ENCODE data around the gene CYB5R4. TPM values are rescaled to one million over a fixed set of nuclear protein-coding genes. Genes with fewer than 3 reads are reported as not detected.
"Not testable (repeated sequence)": the region's sequence is repeated elsewhere in the genome, so short reads cannot be mapped to it uniquely, and the experiment has no call there.

The CYB5R4 gene
- total RNA-seq, 3 donors from 2014 or later (not counting 1 experiment from before 2014, with no cell fraction given), result 34.0 to 40.5 (median 34.5) TPM

DNA sequence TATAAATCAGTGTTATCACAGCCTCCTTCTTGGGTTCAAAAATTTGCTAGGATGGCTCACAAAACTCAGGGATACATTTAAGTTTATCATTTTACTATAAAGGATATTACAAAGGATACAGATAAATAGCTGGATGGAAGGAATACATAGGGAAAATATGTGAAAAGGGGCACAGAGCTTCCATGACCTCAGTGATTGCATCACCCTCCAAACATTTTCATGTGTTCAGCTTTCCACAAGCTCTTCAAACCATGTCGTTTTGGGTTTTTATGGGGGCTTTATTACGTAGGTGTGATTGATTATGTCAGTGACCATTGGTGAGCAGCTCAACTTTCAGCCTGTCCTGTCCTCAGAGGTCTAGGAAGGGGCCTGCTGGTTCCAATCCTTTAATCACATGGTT, 68.0 kb downstream of the CYB5R4 start:
- Histone ChIP-seq H3K4me1 (ENCODE audit: control insufficient read depth, insufficient read depth, low read length) (no peaks in the 10 kb centered on the region), H3K36me3 (ENCODE audit: control insufficient read depth, insufficient read depth, low read length) (peaks cover 55% of the 10 kb centered on the region), H3K9me3 (ENCODE audit: control insufficient read depth, insufficient read depth, low read length) (no peaks in the 10 kb centered on the region), H3K27ac (ENCODE audit: low read length) (no peak overlapping the region), H3K4me3 (ENCODE audit: low read length) (no peak overlapping the region), H3K27me3 (ENCODE audit: control insufficient read depth, insufficient read depth, low read length) (no peaks in the 10 kb centered on the region)
- no peak overlapping the region for H3K27ac Mint-ChIP-seq
- H3K9me3 Mint-ChIP-seq, result no peaks in the 10 kb centered on the region
- ATAC-seq (no peak), DNase-seq (no peak)
- H3K4me1 Mint-ChIP-seq, result no peaks in the 10 kb centered on the region
- intact Hi-C loops (cut with micrococcal nuclease), result no loop called here
- no peak overlapping the region for H3K4me3 Mint-ChIP-seq
- H3K27me3 Mint-ChIP-seq (ENCODE audit: low read depth in 2 of 2), result no peaks in the 10 kb centered on the region
- TF ChIP-seq, protein P1, sequence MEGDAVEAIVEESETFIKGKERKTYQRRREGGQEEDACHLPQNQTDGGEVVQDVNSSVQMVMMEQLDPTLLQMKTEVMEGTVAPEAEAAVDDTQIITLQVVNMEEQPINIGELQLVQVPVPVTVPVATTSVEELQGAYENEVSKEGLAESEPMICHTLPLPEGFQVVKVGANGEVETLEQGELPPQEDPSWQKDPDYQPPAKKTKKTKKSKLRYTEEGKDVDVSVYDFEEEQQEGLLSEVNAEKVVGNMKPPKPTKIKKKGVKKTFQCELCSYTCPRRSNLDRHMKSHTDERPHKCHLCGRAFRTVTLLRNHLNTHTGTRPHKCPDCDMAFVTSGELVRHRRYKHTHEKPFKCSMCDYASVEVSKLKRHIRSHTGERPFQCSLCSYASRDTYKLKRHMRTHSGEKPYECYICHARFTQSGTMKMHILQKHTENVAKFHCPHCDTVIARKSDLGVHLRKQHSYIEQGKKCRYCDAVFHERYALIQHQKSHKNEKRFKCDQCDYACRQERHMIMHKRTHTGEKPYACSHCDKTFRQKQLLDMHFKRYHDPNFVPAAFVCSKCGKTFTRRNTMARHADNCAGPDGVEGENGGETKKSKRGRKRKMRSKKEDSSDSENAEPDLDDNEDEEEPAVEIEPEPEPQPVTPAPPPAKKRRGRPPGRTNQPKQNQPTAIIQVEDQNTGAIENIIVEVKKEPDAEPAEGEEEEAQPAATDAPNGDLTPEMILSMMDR (IDR thresholded peaks at IDR 0.05), result no peak
- WGBS (ENCODE audit: insufficient coverage), result 79% methylated on average over 2 of the region's 2 CpGs
- peaks cover 17% of the 10 kb centered on the region for H3K36me3 Mint-ChIP-seq

DNA sequence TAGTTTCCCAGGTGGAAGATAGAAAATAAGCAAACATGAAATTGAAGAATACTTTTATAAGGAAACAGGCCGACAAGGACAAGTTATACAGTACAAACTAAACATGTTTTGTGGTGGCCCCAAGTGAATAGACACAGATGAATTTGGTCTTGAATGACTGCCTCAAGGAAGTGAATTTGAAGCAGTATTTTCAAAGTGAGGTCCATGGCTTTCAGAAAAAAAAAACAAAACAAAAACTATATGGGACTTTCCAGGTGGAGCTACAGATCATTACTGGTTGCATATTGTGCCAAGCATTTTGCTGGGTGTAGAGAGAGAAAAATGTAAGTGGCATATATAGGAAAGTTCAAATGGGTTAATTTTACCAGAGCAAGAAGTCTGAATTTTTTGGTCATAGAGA, 68.8 kb downstream of the CYB5R4 start:
- H3K36me3 Mint-ChIP-seq, result peaks cover 17% of the 10 kb centered on the region
- TF ChIP-seq, protein P1 (IDR thresholded peaks at IDR 0.05), result no peak
- H3K4me1 Mint-ChIP-seq, result no peaks in the 10 kb centered on the region
- H3K9me3 ChIP-seq (ENCODE audit: control insufficient read depth, insufficient read depth, low read length), result no peaks in the 10 kb centered on the region
- 89% methylated on average over 1 of the region's 1 CpG for WGBS (ENCODE audit: insufficient coverage)
- H3K27ac Mint-ChIP-seq, result no peak overlapping the region
- H3K9me3 Mint-ChIP-seq, result no peaks in the 10 kb centered on the region
- no peak for DNase-seq
- H3K4me1 ChIP-seq (ENCODE audit: control insufficient read depth, insufficient read depth, low read length), result no peaks in the 10 kb centered on the region
- intact Hi-C loops (cut with micrococcal nuclease), result no loop called here
- no peak for ATAC-seq
- peaks cover 53% of the 10 kb centered on the region for H3K36me3 ChIP-seq (ENCODE audit: control insufficient read depth, insufficient read depth, low read length)
- H3K27ac ChIP-seq (ENCODE audit: low read length), result no peak overlapping the region
- no peak overlapping the region for H3K4me3 ChIP-seq (ENCODE audit: low read length)
- H3K27me3 Mint-ChIP-seq (ENCODE audit: low read depth in 2 of 2), result no peaks in the 10 kb centered on the region
- no peaks in the 10 kb centered on the region for H3K27me3 ChIP-seq (ENCODE audit: control insufficient read depth, insufficient read depth, low read length)
- H3K4me3 Mint-ChIP-seq, result no peak overlapping the region

DNA sequence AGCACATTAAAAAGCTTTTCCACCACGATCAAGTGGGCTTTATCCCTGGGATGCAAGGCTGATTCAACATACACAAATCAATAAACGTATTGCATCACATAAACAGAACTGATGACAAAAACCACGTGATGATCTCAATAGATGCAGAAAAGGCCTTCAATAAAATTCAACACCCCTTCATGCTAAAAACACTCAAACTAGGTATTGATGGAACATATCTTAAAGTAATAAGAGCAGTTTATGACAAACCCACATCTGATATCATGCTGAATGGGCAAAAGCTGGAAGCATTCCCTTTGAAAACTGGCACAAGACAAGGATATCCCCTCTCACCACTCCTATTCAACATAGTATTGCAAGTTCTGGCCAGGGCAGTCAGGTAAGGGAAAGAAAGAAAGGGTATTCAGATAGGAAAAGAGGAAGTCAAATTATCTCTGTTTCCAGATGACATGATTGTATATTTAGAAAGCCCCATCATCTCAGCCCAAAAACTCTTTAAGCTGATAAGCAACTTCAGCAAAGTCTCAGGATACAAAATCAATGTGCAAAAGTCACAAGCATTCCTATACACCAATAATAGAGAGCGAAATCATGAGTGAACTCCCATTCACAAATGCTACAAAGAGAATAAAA, 86.8 kb downstream of the CYB5R4 start:
- H3K36me3 Mint-ChIP-seq, result peaks cover 14% of the 10 kb centered on the region
- H3K27ac ChIP-seq (ENCODE audit: low read length); H3K4me3 Mint-ChIP-seq; DNase-seq; intact Hi-C loops (cut with micrococcal nuclease); H3K4me3 ChIP-seq (ENCODE audit: low read length); H3K4me1 ChIP-seq (ENCODE audit: control insufficient read depth, insufficient read depth, low read length); H3K27ac Mint-ChIP-seq; H3K27me3 Mint-ChIP-seq (ENCODE audit: low read depth in 2 of 2); H3K4me1 Mint-ChIP-seq; H3K9me3 ChIP-seq (ENCODE audit: control insufficient read depth, insufficient read depth, low read length); ATAC-seq; H3K27me3 ChIP-seq (ENCODE audit: control insufficient read depth, insufficient read depth, low read length): not testable (repeated sequence)
- peaks cover 12 to 24% of the 10 kb centered on the region in 2 donors for H3K9me3 Mint-ChIP-seq
- 98% methylated on average over 4 of the region's 4 CpGs for WGBS (ENCODE audit: insufficient coverage)
- H3K36me3 ChIP-seq (ENCODE audit: control insufficient read depth, insufficient read depth, low read length), result peaks cover 14% of the 10 kb centered on the region

DNA sequence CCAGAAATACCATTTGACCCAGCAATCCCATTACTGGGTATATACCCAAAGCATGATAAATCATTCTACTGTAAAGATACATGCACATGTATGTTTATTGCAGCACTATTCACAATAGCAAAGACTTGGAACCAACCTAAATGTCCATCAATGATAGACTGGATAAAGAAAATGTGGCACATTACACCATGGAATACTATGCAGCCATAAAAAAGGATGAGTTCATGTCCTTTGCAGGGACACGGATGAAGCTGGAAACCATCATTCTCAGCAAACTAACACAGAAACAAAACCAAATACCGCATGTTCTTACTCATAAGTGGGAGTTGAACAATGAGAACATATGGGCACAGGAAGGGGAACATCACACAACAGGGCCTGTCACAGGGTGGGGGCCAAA, 88.5 kb downstream of the CYB5R4 start:
- intact Hi-C loops (cut with micrococcal nuclease); H3K36me3 ChIP-seq (ENCODE audit: control insufficient read depth, insufficient read depth, low read length); H3K27ac ChIP-seq (ENCODE audit: low read length); H3K9me3 ChIP-seq (ENCODE audit: control insufficient read depth, insufficient read depth, low read length); ATAC-seq; H3K4me3 ChIP-seq (ENCODE audit: low read length); H3K4me1 ChIP-seq (ENCODE audit: control insufficient read depth, insufficient read depth, low read length); H3K4me1 Mint-ChIP-seq; H3K4me3 Mint-ChIP-seq; H3K36me3 Mint-ChIP-seq; H3K27me3 ChIP-seq (ENCODE audit: control insufficient read depth, insufficient read depth, low read length); DNase-seq; H3K27ac Mint-ChIP-seq; H3K27me3 Mint-ChIP-seq (ENCODE audit: low read depth in 2 of 2): not testable (repeated sequence)
- peaks cover 12 to 24% of the 10 kb centered on the region in 2 donors for H3K9me3 Mint-ChIP-seq
- no CpG with 5 or more reads among the region's 2 CpGs for WGBS (ENCODE audit: insufficient coverage)

Measured in natural killer cell (primary cell).